Hepatocyte (in vitro differentiated cells): ENCODE measurements around the gene MFAP3L. TPM values are rescaled to one million over a fixed set of nuclear protein-coding genes. Genes with fewer than 3 reads are reported as not detected.

Source experiments
- DNase-seq: peaks from one replicate; pipeline ENCODE4 v3.0.0-alpha.2; 2016; ENCODE audit warnings: low spot score
- H2AFZ ChIP-seq: fragments of 200-600 bp; sonication (generic); 2 replicates; pipeline ENCODE4 v1.6.0; 2016; ENCODE audit warnings: antibody characterized with exemption, mild to moderate bottlenecking
- H3K27ac ChIP-seq: fragments of 200-600 bp; sonication (generic); 2 replicates; pipeline ENCODE4 v1.5.1; 2016; ENCODE audit warnings: mild to moderate bottlenecking
- H3K27me3 ChIP-seq: fragments of 200-600 bp; sonication (generic); 2 replicates; pipeline ENCODE4 v1.6.1; 2016
- H3K36me3 ChIP-seq: fragments of 200-600 bp; sonication (generic); replicated peaks from 2 replicates; pipeline ENCODE4 v1.5.1; 2016; ENCODE audit warnings: low read depth; ENCODE audit not compliant: insufficient read depth
- H3K4me1 ChIP-seq: fragments of 200-600 bp; sonication (generic); 2 replicates; pipeline ENCODE4 v1.5.1; 2016; ENCODE audit warnings: mild to moderate bottlenecking, moderate library complexity; ENCODE audit not compliant: insufficient read depth
- H3K4me2 ChIP-seq: fragments of 200-600 bp; sonication (generic); 2 replicates; pipeline ENCODE4 v1.6.0; 2016
- H3K4me3 ChIP-seq: fragments of 200-600 bp; sonication (generic); 2 replicates; pipeline ENCODE4 v1.5.1; 2016; ENCODE audit warnings: mild to moderate bottlenecking
- H3K79me2 ChIP-seq: fragments of 200-600 bp; sonication (generic); 2 replicates; pipeline ENCODE4 v1.6.0; 2017; ENCODE audit warnings: mild to moderate bottlenecking
- H3K9me2 ChIP-seq: fragments of 200-600 bp; sonication (generic); replicated peaks from 2 replicates; pipeline ENCODE4 v1.6.0; 2017; ENCODE audit warnings: mild to moderate bottlenecking; ENCODE audit not compliant: insufficient read depth
- H3K9me3 ChIP-seq: fragments of 200-600 bp; sonication (generic); 2 replicates; pipeline ENCODE4 v1.5.1; 2016; ENCODE audit warnings: low read depth, mild to moderate bottlenecking
- H4K20me1 ChIP-seq: fragments of 200-600 bp; sonication (generic); 2 replicates; pipeline ENCODE4 v1.6.0; 2016; ENCODE audit warnings: mild to moderate bottlenecking; ENCODE audit not compliant: insufficient read depth, poor library complexity, severe bottlenecking
- CTCF ChIP-seq: fragments of 200-600 bp; sonication (generic); IDR thresholded peaks from 2 replicates; pipeline ENCODE4 v1.5.1; 2016; ENCODE audit warnings: antibody characterized with exemption, mild to moderate bottlenecking; ENCODE audit not compliant: poor library complexity
- EZH2 ChIP-seq: fragments of 200-600 bp; sonication (generic); IDR thresholded peaks from 2 replicates; pipeline ENCODE4 v1.6.1; 2016; ENCODE audit warnings: antibody characterized with exemption, mild to moderate bottlenecking, borderline replicate concordance
- EZH2phosphoT487 ChIP-seq: fragments of 200-600 bp; sonication (generic); IDR thresholded peaks from one replicate; pipeline ENCODE4 v1.6.1; 2018; ENCODE audit warnings: antibody characterized with exemption, mild to moderate bottlenecking, low read depth, moderate library complexity; ENCODE audit not compliant: unreplicated experiment, severe bottlenecking
- WGBS: methylation state at CpG from one replicate; pipeline ENCODE4 v1.1.6; 2016; ENCODE audit warnings: low lambda C conversion rate; ENCODE audit errors: missing lambda C conversion rate; 5-methylcytosine and 5-hydroxymethylcytosine counted together
- polyA plus RNA-seq: library from polyadenylated mRNA; unstranded; fragments of >200 nt; fragmentation: Nextera tagmentation; extraction: Ambion mirVana; gene quantifications from 2 replicates; pipeline ENCODE4 v1.2.1, GENCODE V29; 2016
- total RNA-seq: library from RNA; depleted of rRNA; stranded (reverse); fragments of >200 nt; gene quantifications from 2 replicates; pipeline ENCODE4 v1.2.3, GENCODE V29; 2014

The MFAP3L gene
- total and polyA plus RNA-seq, 2 experiments from 2014 or later, result 2.9 to 11.4 TPM

DNA sequence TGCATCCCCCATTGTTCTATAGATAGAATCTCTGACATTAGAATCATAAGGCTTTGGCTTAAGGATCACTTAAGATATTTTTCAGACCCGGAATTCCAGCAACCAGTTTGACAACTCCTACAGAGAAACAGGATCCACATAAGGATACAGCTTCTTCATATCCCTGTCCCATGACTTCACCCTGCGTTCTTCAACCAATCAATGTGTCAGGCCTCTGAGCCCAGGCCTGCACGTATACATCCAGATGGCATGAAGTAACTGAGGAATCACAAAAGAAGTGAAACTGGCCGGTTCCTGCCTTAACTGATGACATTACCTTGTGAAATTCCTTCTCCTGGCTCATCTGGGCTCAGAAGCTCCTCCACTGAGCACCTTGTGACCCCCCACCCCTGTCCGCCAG, 85.1 kb downstream of the MFAP3L start:
- no peak overlapping the region for H3K27ac ChIP-seq
- TF ChIP-seq CTCF (no peak), EZH2phosphoT487 (no peak), EZH2 (no peak)
- no peak for DNase-seq
- no peaks in the 10 kb centered on the region for H3K4me1 ChIP-seq
- no peak overlapping the region for H3K4me3 ChIP-seq
- H3K4me2 ChIP-seq, result no peak overlapping the region
- H3K79me2 ChIP-seq, result no peaks in the 10 kb centered on the region
- 82% methylated on average over 5 of the region's 5 CpGs for WGBS
- no peaks in the 10 kb centered on the region for H3K27me3 ChIP-seq
- H2AFZ ChIP-seq, result no peak overlapping the region
- H3K36me3 ChIP-seq, result no peaks in the 10 kb centered on the region
- no peaks in the 10 kb centered on the region for H4K20me1 ChIP-seq
- no peaks in the 10 kb centered on the region for H3K9me3 ChIP-seq
- no peaks in the 10 kb centered on the region for H3K9me2 ChIP-seq

GRCh38 chr4:169940460-169940859, 85.7 kb downstream of the MFAP3L start:
- no peak for TF ChIP-seq EZH2
- no peak for TF ChIP-seq EZH2phosphoT487
- TF ChIP-seq CTCF, result no peak
- H3K79me2 ChIP-seq, result no peaks in the 10 kb centered on the region

More at GRCh38 chr4:169940460-169940859, 85.7 kb downstream of the MFAP3L start:
- Histone ChIP-seq H4K20me1 (no peaks in the 10 kb centered on the region), H3K36me3 (no peaks in the 10 kb centered on the region), H3K9me2 (no peaks in the 10 kb centered on the region), H3K27me3 (no peaks in the 10 kb centered on the region), H2AFZ (no peak overlapping the region), H3K4me2 (no peak overlapping the region), H3K4me1 (no peaks in the 10 kb centered on the region), H3K4me3 (no peak overlapping the region), H3K27ac (no peak overlapping the region), H3K9me3 (no peaks in the 10 kb centered on the region)
- 78% methylated on average over 8 of the region's 8 CpGs for WGBS
- no peak for DNase-seq

Other genes with a start within 250 kb of the MFAP3L start
- gene AADAT, start 63.6 kb upstream of the MFAP3L start, total RNA-seq, result 8.6 and 10.3 TPM in 2 replicates
- 10.8 and 11.1 TPM in 2 replicates for gene AADAT, start 63.6 kb upstream of the MFAP3L start, polyA plus RNA-seq